Measurements from ENCODE around the gene PCMTD2.

The PCMTD2 gene

GRCh38 chr20:64260239-64260638, 4.7 kb downstream of the PCMTD2 start (continued):
- no peak for TF ChIP-seq ZBTB10 (tag by site-specific recombination; IDR thresholded peaks at IDR 0.05)
- no peak for TF ChIP-seq ZNF777 (tag by site-specific recombination; IDR thresholded peaks at IDR 0.05; ENCODE audit: borderline replicate concordance)
- TF ChIP-seq ZNF157 (tag by site-specific recombination; IDR thresholded peaks at IDR 0.05) = no peak
- TF ChIP-seq SP3 (tag by site-specific recombination; IDR thresholded peaks at IDR 0.05) = no peak
- TF ChIP-seq ZNF621 (tag by site-specific recombination; IDR thresholded peaks at IDR 0.05) = no peak
- TF ChIP-seq ZNF114 (tag by site-specific recombination; IDR thresholded peaks at IDR 0.05) = no peak
- TF ChIP-seq KLF8 (tag by site-specific recombination; IDR thresholded peaks at IDR 0.05) = no peak
- no peak for TF ChIP-seq ZNF580 (tag by site-specific recombination; IDR thresholded peaks at IDR 0.05)
- no peak for TF ChIP-seq ZNF248 (tag by site-specific recombination; IDR thresholded peaks at IDR 0.05)

- Histone ChIP-seq H3K4me3 (ENCODE audit: low read depth, low read length) (no peak overlapping the region), H3K27ac (ENCODE audit: extremely low read depth, low read depth, low read length) (no peak overlapping the region), H3K4me1 (ENCODE audit: control insufficient read depth, insufficient read depth, low read length) (no peaks in the 10 kb centered on the region), H3K36me3 (ENCODE audit: control insufficient read depth in 2 of 2, insufficient read depth in 1 of 2, low read length in 2 of 2) (peaks cover 4 to 31% of the 10 kb centered on the region in 2 experiments; a peak in 2 of 3 replicates), H3K9me3 (ENCODE audit: control insufficient read depth, insufficient read depth, low read depth, low read length) (no peaks in the 10 kb centered on the region)
- CTCF ChIA-PET = interaction anchor here (0.6 kb wide), 1 partner anchor 733 kb away, joined by 3 read pairs; no protein-coding TSS in a partner anchor
- TF ChIP-seq ZNF555 (tag by site-specific recombination; conservative IDR thresholded peaks at IDR 0.05) = no peak
- POLR2A ChIA-PET = no interaction called here
Observed at GRCh38 chr20:64261138-64261537, 5.6 kb downstream of the PCMTD2 start.

- no peaks in the 10 kb centered on the region for H3K9me3 ChIP-seq (ENCODE audit: control insufficient read depth, insufficient read depth, low read depth, low read length)
- peaks cover 8 to 48% of the 10 kb centered on the region in 2 experiments; a peak in 2 of 3 replicates for H3K36me3 ChIP-seq (ENCODE audit: control insufficient read depth in 2 of 2, insufficient read depth in 1 of 2, low read length in 2 of 2)
- TF ChIP-seq ZNF112 (tag by site-specific recombination; IDR thresholded peaks at IDR 0.05) = no peak
- no peak for TF ChIP-seq ZNF324 (tag by site-specific recombination; IDR thresholded peaks at IDR 0.05)
- TF ChIP-seq REPIN1 (tag by site-specific recombination; IDR thresholded peaks at IDR 0.05; ENCODE audit: low read depth) = no peak
- no peak for TF ChIP-seq KLF8 (tag by site-specific recombination; IDR thresholded peaks at IDR 0.05)
- TF ChIP-seq ZNF571 (tag by site-specific recombination; IDR thresholded peaks at IDR 0.05) = no peak
- TF ChIP-seq ZBTB20 (tag by site-specific recombination; IDR thresholded peaks at IDR 0.05) = no peak
- no peak for TF ChIP-seq ZNF518A (tag by site-specific recombination; conservative IDR thresholded peaks at IDR 0.05; ENCODE audit: low read depth)
- TF ChIP-seq SP2 (tag by site-specific recombination; IDR thresholded peaks at IDR 0.05) = no peak
- TF ChIP-seq ZSCAN5A (tag by site-specific recombination; IDR thresholded peaks at IDR 0.05) = no peak
- no peak for TF ChIP-seq RBAK (tag by site-specific recombination; IDR thresholded peaks at IDR 0.05)
- no peak for TF ChIP-seq ZBTB48 (tag by site-specific recombination; IDR thresholded peaks at IDR 0.05)
- no peak for TF ChIP-seq ZFP3 (tag by site-specific recombination; IDR thresholded peaks at IDR 0.05; ENCODE audit: low read depth)
- TF ChIP-seq ZNF843 (tag by site-specific recombination; IDR thresholded peaks at IDR 0.05) = no peak
- H3K4me1 ChIP-seq (ENCODE audit: control insufficient read depth, insufficient read depth, low read length) = no peaks in the 10 kb centered on the region
- no peak overlapping the region for H3K4me3 ChIP-seq (ENCODE audit: low read depth, low read length)
- no peak overlapping the region for H3K27ac ChIP-seq (ENCODE audit: extremely low read depth, low read depth, low read length)
- ChIA-PET CTCF (no interaction called here), POLR2A (no interaction called here)
Observed at GRCh38 chr20:64264091-64264490, 8.5 kb downstream of the PCMTD2 start.
